Activated CD4-positive, alpha-beta T cell treated with anti-CD3 and anti-CD28 coated beads for 36 hours (primary cell): ENCODE results near the gene CCDC137. TPM values are rescaled to one million over a fixed set of nuclear protein-coding genes. Genes with fewer than 3 reads are reported as not detected.
"Not testable (repeated sequence)": the region's sequence is repeated elsewhere in the genome, so short reads cannot be mapped to it uniquely, and the experiment has no call there.

ENCODE experiments used
- ATAC-seq: fragments of 200-7000 bp; cut with Tn5 transposase; one replicate; pipeline ENCODE4 v1.10.0; 2021; ENCODE audit warnings: mild to moderate bottlenecking, moderate library complexity
- CTCF ChIA-PET: fragments of 350-600 bp; sonication (Branson Sonifier 250); formaldehyde crosslinking; loops from one replicate; lab custom pipeline; 2021; ENCODE audit warnings: antibody characterized with exemption; lab: Charles Lee
- POLR2A ChIA-PET: fragments of 350-600 bp; sonication (Branson Sonifier 250); formaldehyde crosslinking; loops from one replicate; lab custom pipeline; 2021; ENCODE audit warnings: antibody characterized with exemption, inconsistent platforms; lab: Charles Lee
- DNase-seq: peaks from one replicate; pipeline ENCODE4 v3.0.0-alpha.2; 2020
- H3K27ac Mint-ChIP-seq: one replicate; pipeline ENCODE4 v1.8.0; 2021; ENCODE audit warnings: mixed read lengths
- H3K27me3 Mint-ChIP-seq: one replicate; pipeline ENCODE4 v1.8.0; 2021; ENCODE audit warnings: mixed read lengths
- H3K36me3 Mint-ChIP-seq: one replicate; pipeline ENCODE4 v1.8.0; 2021; ENCODE audit warnings: low read depth, mixed read lengths
- H3K4me1 Mint-ChIP-seq: one replicate; pipeline ENCODE4 v1.8.0; 2021; ENCODE audit warnings: mixed read lengths
- H3K4me3 Mint-ChIP-seq: one replicate; pipeline ENCODE4 v1.8.0; 2021; ENCODE audit warnings: mild to moderate bottlenecking, moderate library complexity, mixed read lengths
- H3K9me3 Mint-ChIP-seq: one replicate; pipeline ENCODE4 v1.8.0; 2021; ENCODE audit warnings: low read depth, mixed read lengths
- intact Hi-C, 2 experiments: fragments of 100-400 bp; cut with DNase I in 1 of 2; cut with micrococcal nuclease in 1 of 2; formaldehyde crosslinking; loops; one replicate each; pipeline versions ENCODE4 v1.14.2 to v1.15.1; 2022 to 2024; cut with DNase I, micrococcal nuclease
- total RNA-seq, 2 experiments: library from RNA; stranded (reverse); gene quantifications; one replicate each; pipeline ENCODE4 v1.2.3, GENCODE V29; 2021

The CCDC137 gene, protein sequence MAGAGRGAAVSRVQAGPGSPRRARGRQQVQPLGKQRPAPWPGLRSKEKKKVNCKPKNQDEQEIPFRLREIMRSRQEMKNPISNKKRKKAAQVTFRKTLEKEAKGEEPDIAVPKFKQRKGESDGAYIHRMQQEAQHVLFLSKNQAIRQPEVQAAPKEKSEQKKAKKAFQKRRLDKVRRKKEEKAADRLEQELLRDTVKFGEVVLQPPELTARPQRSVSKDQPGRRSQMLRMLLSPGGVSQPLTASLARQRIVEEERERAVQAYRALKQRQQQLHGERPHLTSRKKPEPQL
- 10 to 100 TPM; 30.0 to 36.6 TPM for total RNA-seq

DNA sequence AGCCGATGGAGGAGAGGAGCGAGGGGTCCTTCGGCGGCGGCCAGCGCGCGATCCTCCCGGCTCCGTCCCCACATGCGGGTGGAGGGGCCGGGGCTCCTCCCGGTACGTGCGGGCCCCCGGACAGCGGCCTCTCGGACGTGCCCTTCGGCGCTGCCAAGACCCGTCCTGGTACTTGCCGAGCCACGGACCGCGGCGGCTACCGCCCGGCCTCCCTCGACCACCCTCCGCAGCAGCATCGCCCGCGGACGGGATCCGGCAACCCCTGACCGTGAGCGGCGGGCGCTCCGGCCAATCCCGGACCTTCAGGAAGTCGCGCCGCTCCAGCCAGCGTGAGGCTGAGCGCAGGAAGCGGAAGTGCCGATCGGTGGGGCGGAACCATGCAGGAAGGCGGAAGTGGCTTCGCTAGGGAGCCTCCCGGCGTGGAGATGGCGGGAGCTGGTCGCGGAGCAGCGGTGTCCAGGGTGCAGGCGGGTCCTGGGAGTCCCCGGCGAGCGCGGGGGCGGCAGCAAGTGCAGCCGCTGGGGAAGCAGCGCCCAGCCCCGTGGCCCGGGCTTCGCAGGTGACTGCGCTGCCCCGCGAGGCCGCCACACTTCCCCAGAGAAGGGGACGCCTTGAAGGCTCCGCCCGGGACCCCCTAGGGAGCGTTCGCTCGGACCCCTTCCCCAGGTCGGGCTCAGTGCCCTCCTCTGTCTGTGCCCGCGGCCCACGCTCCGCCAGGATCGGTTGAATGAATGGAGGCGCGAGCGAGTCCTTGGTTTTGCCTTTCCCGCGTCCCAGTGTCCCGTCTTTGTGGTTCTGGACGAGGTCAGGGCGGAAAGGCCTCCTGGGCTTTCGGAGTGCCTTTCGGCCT is at the start of gene CCDC137, which contains the start of gene OXLD1:
TSS of gene CCDC137 (plus strand) at position 396 of the 850 bp plus-strand sequence. CDS start at position 426, 30 bp downstream.
TSS of gene OXLD1 (minus strand) at position 264 of the 850 bp plus-strand sequence. CDS start at position 236, 28 bp downstream.
- Mint-ChIP-seq H3K36me3 (peaks cover 46% of the 10 kb centered on the region), H3K9me3 (no peaks in the 10 kb centered on the region), H3K27me3 (no peaks in the 10 kb centered on the region), H3K4me1 (peaks cover 53% of the 10 kb centered on the region), H3K4me3 (peak within 1 kb of the TSS; percentile 91), H3K27ac (peak within 1 kb of the TSS; percentile 97)
- ChIA-PET POLR2A (interaction anchor here (0.6 to 1.5 kb wide), 3 partner anchors 17 to 37 kb away, joined by 4 to 7 read pairs (median 6); partner anchors contain the start of genes ARL16, HGS and MRPL12), CTCF (interaction anchor here (0.5 to 0.6 kb wide), 3 partner anchors 9 to 186 kb away, joined by 3 read pairs; no protein-coding TSS in a partner anchor)
- DNase-seq: peak; percentile 97
- peak; percentile 91 for ATAC-seq
- intact Hi-C loops: loop anchor here (1.0 to 5.0 kb wide), 12 partner anchors 17 to 444 kb away; partner anchors contain the start of genes MRPL12 (in 2 of the 2), P4HB (in 2 of the 2), ALYREF (in 1 of the 2) and ANAPC11 (in 1 of the 2)

DNA sequence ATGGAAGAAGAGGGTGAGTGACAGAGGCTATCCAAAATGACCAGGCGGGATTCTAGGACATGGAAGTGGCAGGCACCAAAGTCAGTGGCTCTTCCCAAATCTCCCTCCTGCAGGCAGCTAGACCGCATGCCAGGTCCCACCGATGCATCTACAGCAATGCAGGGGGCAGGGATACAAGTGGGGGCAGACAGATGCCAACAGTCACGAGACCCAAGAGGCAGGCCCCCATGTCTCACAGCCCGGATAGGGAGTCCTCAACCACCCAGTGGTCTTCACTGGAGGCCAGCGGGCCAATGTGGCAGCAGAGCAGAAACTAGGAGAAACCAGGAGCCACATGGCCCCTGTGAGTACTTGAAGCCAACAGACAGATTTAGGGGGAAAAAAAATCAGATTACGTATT is 49.7 kb upstream of the CCDC137 start:
- no peak for ATAC-seq
- Mint-ChIP-seq H3K27ac (no peak overlapping the region), H3K4me1 (peaks cover 17% of the 10 kb centered on the region), H3K4me3 (no peak overlapping the region), H3K36me3 (peaks cover 56% of the 10 kb centered on the region), H3K9me3 (no peaks in the 10 kb centered on the region), H3K27me3 (no peaks in the 10 kb centered on the region)
- CTCF ChIA-PET: no interaction called here
- DNase-seq: no peak
- POLR2A ChIA-PET: no interaction called here
- intact Hi-C loops: no loop called here

DNA sequence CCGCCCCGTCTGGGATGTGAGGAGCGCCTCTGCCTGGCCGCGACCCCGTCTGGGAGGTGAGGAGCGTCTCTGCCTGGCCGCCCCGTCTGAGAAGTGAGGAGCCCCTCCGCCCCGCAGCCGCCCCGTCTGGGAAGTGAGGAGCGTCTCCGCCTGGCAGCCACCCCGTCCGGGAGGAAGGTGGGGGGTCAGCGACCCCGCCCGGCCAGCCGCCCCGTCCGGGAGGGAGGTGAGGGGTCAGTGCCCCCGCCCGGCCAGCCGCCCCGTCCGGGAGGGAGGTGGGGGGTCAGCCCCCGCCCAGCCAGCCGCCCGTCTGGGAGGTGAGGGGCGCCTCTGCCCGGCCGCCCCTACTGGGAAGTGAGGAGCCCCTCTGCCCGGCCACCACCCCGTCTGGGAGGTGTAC is 48.2 kb upstream of the CCDC137 start:
- intact Hi-C loops, POLR2A ChIA-PET, H3K4me3 Mint-ChIP-seq, H3K27ac Mint-ChIP-seq, H3K9me3 Mint-ChIP-seq, DNase-seq, H3K27me3 Mint-ChIP-seq, ATAC-seq, CTCF ChIA-PET: not testable (repeated sequence)
- Mint-ChIP-seq H3K4me1 (peaks cover 17% of the 10 kb centered on the region), H3K36me3 (peaks cover 53% of the 10 kb centered on the region)

DNA sequence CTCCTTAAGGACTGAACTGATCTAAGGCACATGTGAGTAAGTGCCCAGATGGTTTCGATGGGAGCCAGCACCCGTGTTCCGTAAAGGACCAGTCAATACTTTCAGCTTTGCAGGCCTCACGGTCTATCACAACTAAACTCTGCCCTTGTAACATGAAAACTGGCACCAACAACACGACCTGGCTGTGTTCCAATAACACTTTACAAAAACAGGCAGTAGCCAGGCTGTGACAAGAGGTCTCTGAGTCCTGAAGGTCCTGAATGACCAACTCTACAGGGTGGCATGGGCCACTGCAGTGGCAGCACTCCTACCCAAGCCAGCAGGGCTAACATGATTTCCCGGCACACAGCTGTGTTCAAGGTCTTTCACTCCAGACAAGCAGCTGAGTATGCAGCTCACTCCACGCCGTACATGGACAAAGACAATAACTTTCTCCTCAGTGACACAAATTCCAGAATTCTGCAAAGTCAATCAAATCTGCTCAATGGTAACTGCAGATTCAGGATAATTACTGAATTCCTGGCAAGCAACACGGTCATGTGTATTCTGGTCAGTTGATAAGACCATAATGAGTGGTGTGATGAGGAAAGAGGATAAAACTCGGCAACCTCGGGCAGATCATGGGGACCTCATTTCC is 44.9 kb upstream of the CCDC137 start:
- intact Hi-C loops: no loop called here
- H3K4me1 Mint-ChIP-seq: peaks cover 8% of the 10 kb centered on the region
- CTCF ChIA-PET: no interaction called here
- H3K4me3 Mint-ChIP-seq: no peak overlapping the region
- POLR2A ChIA-PET: interaction anchor here (0.6 kb wide), 1 partner anchor 78 kb away, joined by 4 read pairs; no protein-coding TSS in a partner anchor
- H3K36me3 Mint-ChIP-seq: peaks cover 59% of the 10 kb centered on the region
- no peak for ATAC-seq
- H3K27me3 Mint-ChIP-seq: no peaks in the 10 kb centered on the region
- H3K9me3 Mint-ChIP-seq: no peaks in the 10 kb centered on the region
- DNase-seq: no peak
- H3K27ac Mint-ChIP-seq: no peak overlapping the region

DNA sequence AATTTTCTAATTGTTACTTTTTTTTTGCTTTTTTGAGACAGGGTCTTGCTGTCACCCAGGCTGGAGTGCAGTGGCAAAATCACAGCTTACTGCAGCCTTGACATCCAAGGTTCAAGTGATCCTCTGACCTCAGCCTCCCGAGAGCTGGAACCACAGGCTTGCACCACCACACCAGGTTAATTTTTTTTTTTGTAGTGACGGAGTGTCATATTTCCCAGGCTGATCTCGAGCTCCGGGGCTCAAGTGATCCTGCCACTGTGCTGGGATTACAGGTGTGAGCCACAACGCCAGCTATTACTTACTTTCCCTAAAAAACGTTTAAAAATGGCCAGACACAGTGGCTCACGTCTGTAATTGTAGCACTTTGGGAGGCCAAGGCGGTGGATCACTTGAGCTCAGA is 36.3 kb upstream of the CCDC137 start:
- DNase-seq (no peak), ATAC-seq (no peak)
- ChIA-PET POLR2A (no interaction called here), CTCF (interaction anchor here (0.5 to 1.5 kb wide), 2 partner anchors 29 to 641 kb away, joined by 4 read pairs; no protein-coding TSS in a partner anchor)
- H3K27ac Mint-ChIP-seq: no peak overlapping the region
- H3K27me3 Mint-ChIP-seq: no peaks in the 10 kb centered on the region
- H3K9me3 Mint-ChIP-seq: no peaks in the 10 kb centered on the region
- intact Hi-C loops: loop anchor here in 1 of 2 experiments (2.0 kb wide), 1 partner anchor 17 kb away; no protein-coding TSS in a partner anchor
- no peak overlapping the region for H3K4me3 Mint-ChIP-seq
- peaks cover 16% of the 10 kb centered on the region for H3K4me1 Mint-ChIP-seq
- H3K36me3 Mint-ChIP-seq: peaks cover 30% of the 10 kb centered on the region

DNA sequence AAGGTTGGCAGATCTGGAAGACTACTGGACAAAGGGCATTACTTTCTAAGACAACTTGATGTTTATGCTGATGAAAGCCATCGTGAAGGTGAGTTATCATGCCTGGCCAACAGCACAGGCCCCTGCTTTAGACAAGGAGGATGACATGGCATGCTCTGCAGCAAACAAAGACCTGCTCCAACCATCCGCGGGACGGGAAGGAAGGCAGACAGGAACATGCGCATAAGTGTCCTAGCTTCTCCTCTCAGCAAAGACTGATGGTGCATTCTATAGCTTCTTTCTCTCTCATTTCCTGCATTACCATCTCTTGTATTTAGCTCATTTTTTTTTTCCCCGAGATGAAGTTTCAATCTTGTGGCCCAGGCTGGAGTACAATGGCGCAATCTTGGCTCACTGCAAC is 35.1 kb upstream of the CCDC137 start:
- Mint-ChIP-seq H3K4me1 (peaks cover 20% of the 10 kb centered on the region), H3K27me3 (no peaks in the 10 kb centered on the region), H3K4me3 (no peak overlapping the region), H3K36me3 (peaks cover 29% of the 10 kb centered on the region), H3K27ac (no peak overlapping the region), H3K9me3 (no peaks in the 10 kb centered on the region)
- DNase-seq (no peak), ATAC-seq (no peak)
- CTCF ChIA-PET: interaction anchor here (1.0 to 1.5 kb wide), 2 partner anchors 16 to 31 kb away, joined by 3 to 4 read pairs; no protein-coding TSS in a partner anchor
- POLR2A ChIA-PET: no interaction called here
- intact Hi-C loops: loop anchor here in 1 of 2 experiments (2.0 kb wide), 1 partner anchor 19 kb away; no protein-coding TSS in a partner anchor

DNA sequence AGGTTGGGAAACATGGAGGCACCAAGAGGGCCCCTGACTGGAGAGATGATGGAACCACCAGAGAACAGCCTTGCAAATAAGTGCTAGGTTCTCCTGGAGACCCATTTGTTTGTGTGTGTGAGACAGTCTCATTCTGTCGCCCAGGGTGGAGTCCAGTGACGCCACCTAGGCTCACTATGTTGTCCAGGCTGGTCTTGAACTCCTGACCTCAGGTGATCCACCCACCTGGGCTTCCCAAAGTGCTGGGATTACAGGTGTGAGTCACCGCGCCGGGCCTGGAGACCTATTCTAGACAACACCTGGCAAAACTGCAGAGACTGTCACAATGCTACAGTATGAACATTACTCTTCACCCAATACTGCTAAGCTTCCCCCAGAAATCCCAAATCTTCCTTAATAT is 31.1 kb upstream of the CCDC137 start:
- DNase-seq: no peak
- Mint-ChIP-seq H3K4me3 (peak overlapping the region; percentile 96), H3K9me3 (no peaks in the 10 kb centered on the region), H3K27me3 (no peaks in the 10 kb centered on the region), H3K36me3 (peaks cover 15% of the 10 kb centered on the region), H3K4me1 (peaks cover 23% of the 10 kb centered on the region), H3K27ac (peak overlapping the region; percentile 84)
- POLR2A ChIA-PET: interaction anchor here (1.4 to 1.5 kb wide), 2 partner anchors 48 to 83 kb away, joined by 3 to 4 read pairs; partner anchors contain the start of genes ARL16, FAAP100 and HGS
- ATAC-seq: no peak
- CTCF ChIA-PET: interaction anchor here (1.0 kb wide), 1 partner anchor 20 kb away, joined by 4 read pairs; no protein-coding TSS in a partner anchor
- intact Hi-C loops: no loop called here

DNA sequence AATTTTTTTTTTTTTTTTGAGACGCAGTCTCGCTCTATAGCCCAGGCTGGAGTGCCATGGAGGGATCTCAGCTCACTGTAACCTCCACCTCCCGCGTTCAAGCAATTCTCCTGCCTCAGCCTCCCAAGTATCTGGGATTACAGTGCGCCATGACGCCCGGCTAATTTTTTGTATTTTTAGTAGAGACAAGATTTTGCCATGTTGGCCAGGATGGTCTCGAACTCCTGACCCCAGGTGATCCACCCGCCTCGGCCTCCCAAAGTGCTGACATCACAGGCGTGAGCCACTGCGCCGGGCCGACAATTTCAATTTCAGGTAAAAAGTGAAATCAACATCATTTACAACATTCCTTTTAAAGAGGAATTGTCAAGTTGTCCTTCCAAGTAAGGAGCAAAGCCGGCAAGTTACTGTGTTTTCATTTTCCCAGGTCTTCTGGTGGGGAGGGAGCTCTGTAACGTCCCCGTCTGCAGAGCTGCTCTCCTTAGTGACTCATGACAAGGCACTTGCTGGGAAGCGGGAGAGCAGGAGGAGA is 30.5 kb upstream of the CCDC137 start:
- CTCF ChIA-PET: interaction anchor here (0.6 kb wide), 2 partner anchors 92 to 533 kb away, joined by 3 read pairs; no protein-coding TSS in a partner anchor
- Mint-ChIP-seq H3K36me3 (peaks cover 13% of the 10 kb centered on the region), H3K9me3 (no peaks in the 10 kb centered on the region), H3K4me1 (peaks cover 23% of the 10 kb centered on the region), H3K27ac (peak overlapping the region; percentile 84), H3K27me3 (no peaks in the 10 kb centered on the region), H3K4me3 (peak overlapping the region; percentile 96)
- POLR2A ChIA-PET: interaction anchor here (1.4 to 1.5 kb wide), 2 partner anchors 48 to 84 kb away, joined by 3 to 4 read pairs; partner anchors contain the start of genes ARL16, FAAP100 and HGS
- intact Hi-C loops: loop anchor here (1.0 to 2.0 kb wide), 6 partner anchors 29 to 341 kb away; partner anchors contain the start of genes ACTG1 (in 1 of the 2), ARL16 (in 1 of the 2), MRPL12 (in 1 of the 2) and SLC25A10 (in 1 of the 2)
- ATAC-seq (peak; percentile 26), DNase-seq (no peak)

DNA sequence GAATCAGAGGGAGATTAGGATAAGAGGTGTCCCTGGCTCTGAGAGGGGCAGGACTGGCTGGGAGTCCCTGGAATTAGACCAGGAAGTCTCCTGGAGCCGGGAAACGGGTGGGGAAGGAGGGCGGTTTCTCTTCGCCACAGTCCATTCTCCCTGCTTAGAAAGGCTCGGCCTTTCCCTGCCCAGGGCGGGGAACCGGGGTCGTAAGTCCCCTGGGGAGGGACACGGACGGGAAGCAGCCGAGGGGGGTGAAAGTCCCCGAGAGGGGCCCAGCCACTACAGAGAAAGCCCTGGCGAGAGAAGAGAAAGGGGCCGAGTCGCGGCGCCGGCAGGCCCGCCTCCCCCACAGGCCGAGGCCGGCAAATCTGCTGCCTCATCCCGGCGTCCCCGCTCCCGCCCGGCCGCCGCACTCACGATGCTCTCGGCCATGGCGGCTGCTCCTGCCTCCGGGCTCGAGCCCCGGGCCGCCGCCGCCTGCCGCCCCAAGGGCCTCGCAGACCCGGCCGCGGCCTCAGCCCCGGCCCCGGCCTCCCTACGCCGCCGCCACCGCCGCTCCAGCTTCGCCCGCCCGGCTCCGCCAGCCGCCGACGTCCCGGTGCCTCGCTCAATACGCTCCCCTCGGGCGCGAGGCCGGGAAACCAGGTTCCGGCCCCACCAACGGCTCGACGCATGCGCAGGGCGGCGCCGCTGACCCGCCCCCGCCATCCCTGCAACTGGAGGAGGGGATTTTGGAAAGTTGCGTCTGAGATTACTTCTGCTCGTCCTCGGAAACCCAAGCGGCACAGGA is 29.8 kb upstream of the CCDC137 start, which contains the start of the genes NPLOC4 and TSPAN10:
TSS of gene NPLOC4 (minus strand) at position 608 of the 784 bp plus-strand sequence. CDS start at position 426, 182 bp downstream.
TSS of gene TSPAN10 (plus strand) at position 692 of the 784 bp plus-strand sequence. CDS start 5,217 bp downstream, outside the sequence.
- ATAC-seq (peak; percentile 89), DNase-seq (peak; percentile 91)
- Mint-ChIP-seq H3K4me1 (peaks cover 23% of the 10 kb centered on the region), H3K27me3 (no peaks in the 10 kb centered on the region), H3K36me3 (peaks cover 11% of the 10 kb centered on the region), H3K4me3 (peak within 1 kb of the TSS; percentile 96), H3K9me3 (no peaks in the 10 kb centered on the region), H3K27ac (peak within 1 kb of the TSS; percentile 84)
- CTCF ChIA-PET: interaction anchor here (0.6 kb wide), 2 partner anchors 91 to 533 kb away, joined by 3 read pairs; no protein-coding TSS in a partner anchor
- intact Hi-C loops: loop anchor here (1.0 to 2.0 kb wide), 14 partner anchors 28 to 413 kb away; partner anchors contain the start of genes ACTG1 (in 1 of the 2), ALYREF (in 1 of the 2), ANAPC11 (in 1 of the 2) and ARL16 (in 1 of the 2)
- POLR2A ChIA-PET: interaction anchor here (0.9 to 1.5 kb wide), 3 partner anchors 10 to 84 kb away, joined by 3 to 4 read pairs (median 3); partner anchors contain the start of genes ARL16, FAAP100 and HGS
